H9 (cell line): ENCODE data around the gene NUP214. TPM values are rescaled to one million over a fixed set of nuclear protein-coding genes. Genes with fewer than 3 reads are reported as not detected.

Experiments
- DNase-seq: peaks from one replicate; pipeline ENCODE4 v3.0.0-alpha.2; 2017
- H2AFZ ChIP-seq: one replicate; pipeline ENCODE4 v1.6.1; 2013; ENCODE audit warnings: mild to moderate bottlenecking, low read length, control low read depth, moderate library complexity
- H2AK5ac ChIP-seq: 2 replicates; pipeline ENCODE4 v1.6.1; 2013; ENCODE audit warnings: low read length, control low read depth, mixed read lengths; ENCODE audit not compliant: insufficient read length
- H2BK120ac ChIP-seq: one replicate; pipeline ENCODE4 v1.6.1; 2013; ENCODE audit warnings: low read depth, mild to moderate bottlenecking, low read length, control low read depth, inconsistent platforms; ENCODE audit not compliant: poor library complexity, severe bottlenecking
- H2BK12ac ChIP-seq: 2 replicates; pipeline ENCODE4 v1.6.1; 2013; ENCODE audit warnings: low read length, control low read depth, mixed read lengths, low read depth; ENCODE audit not compliant: insufficient read length
- H2BK15ac ChIP-seq: 2 replicates; pipeline ENCODE4 v1.6.1; 2013; ENCODE audit warnings: low read depth, low read length, control low read depth
- H2BK20ac ChIP-seq: one replicate; pipeline ENCODE4 v1.6.1; 2013; ENCODE audit warnings: low read depth, mild to moderate bottlenecking, low read length, control low read depth, inconsistent platforms; ENCODE audit not compliant: poor library complexity, severe bottlenecking
- H2BK5ac ChIP-seq: 2 replicates; pipeline ENCODE4 v1.6.1; 2013; ENCODE audit warnings: low read length, control low read depth, mixed read lengths; ENCODE audit not compliant: insufficient read length
- H3K14ac ChIP-seq: 2 replicates; pipeline ENCODE4 v1.6.1; 2013; ENCODE audit warnings: low read length, control low read depth; ENCODE audit not compliant: insufficient read depth
- H3K18ac ChIP-seq: 2 replicates; pipeline ENCODE4 v1.6.1; 2013; ENCODE audit warnings: low read depth, mild to moderate bottlenecking, mixed read lengths, low read length, control low read depth; ENCODE audit not compliant: insufficient read length
- H3K23ac ChIP-seq: 2 replicates; pipeline ENCODE4 v1.6.1; 2013; ENCODE audit warnings: low read length, control low read depth, mixed read lengths, low read depth; ENCODE audit not compliant: insufficient read length
- H3K23me2 ChIP-seq: 2 replicates; pipeline ENCODE4 v1.6.1; 2013; ENCODE audit warnings: low read depth, mild to moderate bottlenecking, mixed read lengths, low read length, control low read depth; ENCODE audit not compliant: insufficient read length, poor library complexity, severe bottlenecking
- H3K27ac ChIP-seq: 2 replicates; pipeline ENCODE4 v1.5.1; 2013; ENCODE audit warnings: low read length, control low read depth, mixed read lengths, low read depth; ENCODE audit not compliant: insufficient read length
- H3K27me3 ChIP-seq: 2 replicates; pipeline ENCODE4 v1.6.1; 2013; ENCODE audit warnings: low read length, control low read depth, inconsistent platforms; ENCODE audit not compliant: insufficient read depth
- H3K4ac ChIP-seq: 2 replicates; pipeline ENCODE4 v1.6.1; 2013; ENCODE audit warnings: low read depth, mild to moderate bottlenecking, control low read depth, inconsistent platforms, low read length, moderate library complexity
- H3K4me1 ChIP-seq: 2 replicates; pipeline ENCODE4 v1.6.1; 2013; ENCODE audit warnings: low read length, control low read depth, inconsistent platforms; ENCODE audit not compliant: insufficient read depth
- H3K4me2 ChIP-seq: 2 replicates; pipeline ENCODE4 v1.6.1; 2013; ENCODE audit warnings: low read length, control low read depth, mixed read lengths; ENCODE audit not compliant: insufficient read length, insufficient read depth
- H3K56ac ChIP-seq: 2 replicates; pipeline ENCODE4 v1.6.1; 2013; ENCODE audit warnings: low read depth, mild to moderate bottlenecking, mixed read lengths, low read length, control low read depth; ENCODE audit not compliant: insufficient read length
- H3K79me1 ChIP-seq: 2 replicates; pipeline ENCODE4 v1.6.1; 2013; ENCODE audit warnings: low read depth, mild to moderate bottlenecking, moderate library complexity, low read length, control low read depth, inconsistent platforms; ENCODE audit not compliant: insufficient read depth, poor library complexity, severe bottlenecking
- H3K79me2 ChIP-seq: 2 replicates; pipeline ENCODE4 v1.6.1; 2013; ENCODE audit warnings: low read length, control low read depth, inconsistent platforms; ENCODE audit not compliant: insufficient read depth
- H3K9ac ChIP-seq: 2 replicates; pipeline ENCODE4 v1.6.1; 2013; ENCODE audit warnings: low read length, control low read depth, mixed read lengths; ENCODE audit not compliant: insufficient read length; ENCODE audit errors: extremely low read depth
- H3K9me3 ChIP-seq: one replicate; pipeline ENCODE4 v1.6.1; 2013; ENCODE audit warnings: low read depth, low read length, inconsistent platforms; ENCODE audit not compliant: control insufficient read depth
- H3T11ph ChIP-seq: one replicate; pipeline ENCODE4 v1.6.1; 2013; ENCODE audit warnings: mild to moderate bottlenecking, low read length, control low read depth, inconsistent platforms
- H4K20me1 ChIP-seq: one replicate; pipeline ENCODE4 v1.6.1; 2013; ENCODE audit not compliant: control insufficient read depth, insufficient read length, insufficient read depth
- H4K5ac ChIP-seq: 2 replicates; pipeline ENCODE4 v1.6.1; 2013; ENCODE audit warnings: low read depth, mild to moderate bottlenecking, mixed read lengths, low read length, control low read depth; ENCODE audit not compliant: insufficient read length
- H4K8ac ChIP-seq: replicated peaks from 2 replicates; pipeline ENCODE4 v1.6.1; 2013; ENCODE audit warnings: low read length, control low read depth, mixed read lengths, low read depth; ENCODE audit not compliant: insufficient read length
- H4K91ac ChIP-seq: 2 replicates; pipeline ENCODE4 v1.6.1; 2013; ENCODE audit warnings: low read depth, mild to moderate bottlenecking, moderate library complexity, mixed read lengths, low read length, control low read depth; ENCODE audit not compliant: insufficient read length
- H3K27ac Mint-ChIP-seq, 3 experiments: 2 replicates in 2 of 3; 3 replicates in 1 of 3; pipeline ENCODE4 v1.8.0; 2020 to 2021; ENCODE audit warnings: mixed read lengths in 3 of 3, mild to moderate bottlenecking in 1 of 3, moderate library complexity in 1 of 3
- H3K27me3 Mint-ChIP-seq: 2 replicates; pipeline ENCODE4 v1.8.0; 2021; ENCODE audit warnings: low read depth, mild to moderate bottlenecking, moderate library complexity, mixed read lengths
- H3K36me3 Mint-ChIP-seq, 3 experiments: 2 replicates in 2 of 3; 3 replicates in 1 of 3; pipeline ENCODE4 v1.8.0; 2020 to 2021; ENCODE audit warnings: low read depth in 3 of 3, mixed read lengths in 3 of 3; ENCODE audit not compliant: insufficient read depth in 1 of 3
- H3K4me1 Mint-ChIP-seq, 2 experiments: 2 replicates each; pipeline ENCODE4 v1.8.0; 2020; ENCODE audit warnings: mixed read lengths in 2 of 2
- H3K4me3 Mint-ChIP-seq, 2 experiments: 2 replicates in 1 of 2; 3 replicates in 1 of 2; pipeline ENCODE4 v1.8.0; 2020 to 2021; ENCODE audit warnings: mild to moderate bottlenecking in 2 of 2, mixed read lengths in 2 of 2, moderate library complexity in 1 of 2
- H3K9me3 Mint-ChIP-seq, 2 experiments: 2 replicates in 1 of 2; 3 replicates in 1 of 2; pipeline ENCODE4 v1.8.0; 2020; ENCODE audit warnings: mild to moderate bottlenecking in 2 of 2, mixed read lengths in 2 of 2, moderate library complexity in 1 of 2
- CTCF ChIP-seq: fragments of 200-600 bp; sonication (generic); conservative IDR thresholded peaks from 3 replicates; pipeline ENCODE4 v1.8.0; 2021; ENCODE audit warnings: antibody characterized with exemption, mild to moderate bottlenecking
- WGBS: extraction: QIAGEN DNeasy Blood & Tissue Kit; methylation state at CpG from one replicate; pipeline ENCODE4 v1.1.7; 2013; ENCODE audit warnings: missing lambda C conversion rate, low lambda C conversion rate, mixed read lengths; ENCODE audit not compliant: insufficient read length; ENCODE audit errors: extremely low coverage; 5-methylcytosine and 5-hydroxymethylcytosine counted together
- total RNA-seq: library from RNA; stranded (reverse); gene quantifications from 2 replicates; pipeline ENCODE4 v1.2.1, GENCODE V29; 2021

NUP214 gene
- total RNA-seq, 1 experiment from 2014 or later: 53.8 TPM

GRCh38 chr9:131162886-131163285 lies 37.5 kb downstream of the NUP214 start:
- Histone ChIP-seq H4K91ac (no peak overlapping the region), H3K14ac (no peak overlapping the region), H4K20me1 (no peaks in the 10 kb centered on the region), H3K56ac (no peak overlapping the region), H3K79me1 (no peaks in the 10 kb centered on the region), H3K23me2 (no peaks in the 10 kb centered on the region), H3K79me2 (no peaks in the 10 kb centered on the region), H2BK120ac (no peak overlapping the region), H2AFZ (no peak overlapping the region), H3K4ac (no peak overlapping the region), H3K27me3 (no peaks in the 10 kb centered on the region), H4K5ac (no peak overlapping the region), H4K8ac (no peak overlapping the region), H2AK5ac (no peak overlapping the region), H3T11ph (no peak overlapping the region), H3K9ac (no peak overlapping the region), H3K23ac (no peak overlapping the region), H3K4me1 (no peaks in the 10 kb centered on the region), H3K27ac (no peak overlapping the region), H3K4me2 (no peak overlapping the region), H3K9me3 (no peaks in the 10 kb centered on the region), H2BK5ac (no peak overlapping the region), H3K18ac (no peak overlapping the region), H2BK20ac (no peak overlapping the region), H2BK15ac (no peak overlapping the region), H2BK12ac (no peak overlapping the region)
- Mint-ChIP-seq H3K4me1 (no peaks in the 10 kb centered on the region), H3K4me3 (no peak overlapping the region), H3K27ac (no peak overlapping the region), H3K9me3 (no peaks in the 10 kb centered on the region), H3K27me3 (no peaks in the 10 kb centered on the region), H3K36me3 (peaks cover 10 to 69% (median 37%) of the 10 kb centered on the region in 3 experiments; a peak in 6 of 7 replicates)
- no peak for TF ChIP-seq CTCF
- no peak for DNase-seq
- WGBS: no CpG with 5 or more reads among the region's 4 CpGs
